ENCODE results near the gene IRF4. TPM values are rescaled to one million over a fixed set of nuclear protein-coding genes. Genes with fewer than 3 reads are reported as not detected.

The IRF4 gene
- total and polyA plus RNA-seq, 2 experiments from 2014 or later, result 1.3 to 1.9 TPM

DNA sequence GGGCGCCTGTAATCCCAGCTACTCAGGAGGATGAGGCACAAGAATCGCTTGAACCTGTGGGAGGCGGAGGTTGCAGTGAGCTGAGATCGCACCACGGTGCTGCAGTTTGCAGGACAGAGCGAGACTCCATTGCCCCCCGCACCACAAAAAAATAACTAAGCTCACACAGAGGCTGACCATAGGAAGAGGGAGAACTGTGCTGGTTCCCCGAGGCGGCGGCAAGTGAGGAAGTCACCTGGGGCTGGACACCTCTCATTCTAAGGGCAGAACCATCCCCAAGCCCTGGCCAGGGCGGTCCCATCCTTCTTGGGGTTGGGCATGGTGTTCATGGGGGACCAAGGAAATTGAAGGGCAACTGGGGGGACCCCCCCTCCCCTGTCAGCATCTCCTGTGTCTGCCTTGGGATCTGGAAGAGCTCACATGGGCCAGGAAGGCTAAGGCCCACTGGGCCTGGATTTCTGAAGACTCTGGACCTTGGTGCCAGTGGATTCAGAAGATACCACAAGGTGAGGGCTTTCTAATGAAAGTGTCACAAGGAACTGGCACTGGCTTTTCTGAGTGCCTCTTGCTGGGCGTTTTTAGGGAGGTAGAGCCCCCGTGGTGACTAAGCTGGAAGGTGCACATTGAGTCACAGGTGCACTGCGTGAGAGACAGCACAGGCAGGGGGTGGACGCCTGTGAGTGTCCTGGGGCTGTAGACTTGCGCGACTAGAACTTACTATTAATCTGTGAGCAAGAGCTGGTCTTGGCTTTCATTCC, 11.5 kb downstream of the IRF4 start:
- Mint-ChIP-seq H3K27me3 (ENCODE audit: insufficient read depth, low read depth, poor library complexity) (no peaks in the 10 kb centered on the region), H3K4me3 (no peak overlapping the region)

More for the DNA sequence above, 11.5 kb downstream of the IRF4 start:
- Histone ChIP-seq H3K4me1 (ENCODE audit: insufficient read depth) (no peaks in the 10 kb centered on the region), H2AFZ (no peak overlapping the region), H3K27ac (ENCODE audit: low read depth) (no peak overlapping the region), H3F3A (replicated peaks; ENCODE audit: low read depth) (no peaks in the 10 kb centered on the region), H3K4me3 (no peak overlapping the region), H4K20me1 (replicated peaks; ENCODE audit: insufficient read depth) (no peaks in the 10 kb centered on the region), H3K36me3 (ENCODE audit: insufficient read depth) (no peaks in the 10 kb centered on the region), H3K27me3 (ENCODE audit: insufficient read depth) (no peaks in the 10 kb centered on the region), H3K79me2 (replicated peaks; ENCODE audit: insufficient read depth) (no peaks in the 10 kb centered on the region), H3K9me2 (ENCODE audit: insufficient read depth) (no peaks in the 10 kb centered on the region), H3K4me2 (no peak overlapping the region)
- Mint-ChIP-seq H3K36me3 (ENCODE audit: low read depth) (no peaks in the 10 kb centered on the region), H3K9me3 (no peaks in the 10 kb centered on the region), H3K4me1 (peaks cover 5% of the 10 kb centered on the region), H3K27ac (no peak overlapping the region)
- ATAC-seq, result no peak
- no peak for DNase-seq (ENCODE audit: low spot score)
- TF ChIP-seq, protein P1, sequence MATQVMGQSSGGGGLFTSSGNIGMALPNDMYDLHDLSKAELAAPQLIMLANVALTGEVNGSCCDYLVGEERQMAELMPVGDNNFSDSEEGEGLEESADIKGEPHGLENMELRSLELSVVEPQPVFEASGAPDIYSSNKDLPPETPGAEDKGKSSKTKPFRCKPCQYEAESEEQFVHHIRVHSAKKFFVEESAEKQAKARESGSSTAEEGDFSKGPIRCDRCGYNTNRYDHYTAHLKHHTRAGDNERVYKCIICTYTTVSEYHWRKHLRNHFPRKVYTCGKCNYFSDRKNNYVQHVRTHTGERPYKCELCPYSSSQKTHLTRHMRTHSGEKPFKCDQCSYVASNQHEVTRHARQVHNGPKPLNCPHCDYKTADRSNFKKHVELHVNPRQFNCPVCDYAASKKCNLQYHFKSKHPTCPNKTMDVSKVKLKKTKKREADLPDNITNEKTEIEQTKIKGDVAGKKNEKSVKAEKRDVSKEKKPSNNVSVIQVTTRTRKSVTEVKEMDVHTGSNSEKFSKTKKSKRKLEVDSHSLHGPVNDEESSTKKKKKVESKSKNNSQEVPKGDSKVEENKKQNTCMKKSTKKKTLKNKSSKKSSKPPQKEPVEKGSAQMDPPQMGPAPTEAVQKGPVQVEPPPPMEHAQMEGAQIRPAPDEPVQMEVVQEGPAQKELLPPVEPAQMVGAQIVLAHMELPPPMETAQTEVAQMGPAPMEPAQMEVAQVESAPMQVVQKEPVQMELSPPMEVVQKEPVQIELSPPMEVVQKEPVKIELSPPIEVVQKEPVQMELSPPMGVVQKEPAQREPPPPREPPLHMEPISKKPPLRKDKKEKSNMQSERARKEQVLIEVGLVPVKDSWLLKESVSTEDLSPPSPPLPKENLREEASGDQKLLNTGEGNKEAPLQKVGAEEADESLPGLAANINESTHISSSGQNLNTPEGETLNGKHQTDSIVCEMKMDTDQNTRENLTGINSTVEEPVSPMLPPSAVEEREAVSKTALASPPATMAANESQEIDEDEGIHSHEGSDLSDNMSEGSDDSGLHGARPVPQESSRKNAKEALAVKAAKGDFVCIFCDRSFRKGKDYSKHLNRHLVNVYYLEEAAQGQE (IDR thresholded peaks at IDR 0.05; ENCODE audit: unreplicated experiment), result no peak
- TF ChIP-seq, protein P2, sequence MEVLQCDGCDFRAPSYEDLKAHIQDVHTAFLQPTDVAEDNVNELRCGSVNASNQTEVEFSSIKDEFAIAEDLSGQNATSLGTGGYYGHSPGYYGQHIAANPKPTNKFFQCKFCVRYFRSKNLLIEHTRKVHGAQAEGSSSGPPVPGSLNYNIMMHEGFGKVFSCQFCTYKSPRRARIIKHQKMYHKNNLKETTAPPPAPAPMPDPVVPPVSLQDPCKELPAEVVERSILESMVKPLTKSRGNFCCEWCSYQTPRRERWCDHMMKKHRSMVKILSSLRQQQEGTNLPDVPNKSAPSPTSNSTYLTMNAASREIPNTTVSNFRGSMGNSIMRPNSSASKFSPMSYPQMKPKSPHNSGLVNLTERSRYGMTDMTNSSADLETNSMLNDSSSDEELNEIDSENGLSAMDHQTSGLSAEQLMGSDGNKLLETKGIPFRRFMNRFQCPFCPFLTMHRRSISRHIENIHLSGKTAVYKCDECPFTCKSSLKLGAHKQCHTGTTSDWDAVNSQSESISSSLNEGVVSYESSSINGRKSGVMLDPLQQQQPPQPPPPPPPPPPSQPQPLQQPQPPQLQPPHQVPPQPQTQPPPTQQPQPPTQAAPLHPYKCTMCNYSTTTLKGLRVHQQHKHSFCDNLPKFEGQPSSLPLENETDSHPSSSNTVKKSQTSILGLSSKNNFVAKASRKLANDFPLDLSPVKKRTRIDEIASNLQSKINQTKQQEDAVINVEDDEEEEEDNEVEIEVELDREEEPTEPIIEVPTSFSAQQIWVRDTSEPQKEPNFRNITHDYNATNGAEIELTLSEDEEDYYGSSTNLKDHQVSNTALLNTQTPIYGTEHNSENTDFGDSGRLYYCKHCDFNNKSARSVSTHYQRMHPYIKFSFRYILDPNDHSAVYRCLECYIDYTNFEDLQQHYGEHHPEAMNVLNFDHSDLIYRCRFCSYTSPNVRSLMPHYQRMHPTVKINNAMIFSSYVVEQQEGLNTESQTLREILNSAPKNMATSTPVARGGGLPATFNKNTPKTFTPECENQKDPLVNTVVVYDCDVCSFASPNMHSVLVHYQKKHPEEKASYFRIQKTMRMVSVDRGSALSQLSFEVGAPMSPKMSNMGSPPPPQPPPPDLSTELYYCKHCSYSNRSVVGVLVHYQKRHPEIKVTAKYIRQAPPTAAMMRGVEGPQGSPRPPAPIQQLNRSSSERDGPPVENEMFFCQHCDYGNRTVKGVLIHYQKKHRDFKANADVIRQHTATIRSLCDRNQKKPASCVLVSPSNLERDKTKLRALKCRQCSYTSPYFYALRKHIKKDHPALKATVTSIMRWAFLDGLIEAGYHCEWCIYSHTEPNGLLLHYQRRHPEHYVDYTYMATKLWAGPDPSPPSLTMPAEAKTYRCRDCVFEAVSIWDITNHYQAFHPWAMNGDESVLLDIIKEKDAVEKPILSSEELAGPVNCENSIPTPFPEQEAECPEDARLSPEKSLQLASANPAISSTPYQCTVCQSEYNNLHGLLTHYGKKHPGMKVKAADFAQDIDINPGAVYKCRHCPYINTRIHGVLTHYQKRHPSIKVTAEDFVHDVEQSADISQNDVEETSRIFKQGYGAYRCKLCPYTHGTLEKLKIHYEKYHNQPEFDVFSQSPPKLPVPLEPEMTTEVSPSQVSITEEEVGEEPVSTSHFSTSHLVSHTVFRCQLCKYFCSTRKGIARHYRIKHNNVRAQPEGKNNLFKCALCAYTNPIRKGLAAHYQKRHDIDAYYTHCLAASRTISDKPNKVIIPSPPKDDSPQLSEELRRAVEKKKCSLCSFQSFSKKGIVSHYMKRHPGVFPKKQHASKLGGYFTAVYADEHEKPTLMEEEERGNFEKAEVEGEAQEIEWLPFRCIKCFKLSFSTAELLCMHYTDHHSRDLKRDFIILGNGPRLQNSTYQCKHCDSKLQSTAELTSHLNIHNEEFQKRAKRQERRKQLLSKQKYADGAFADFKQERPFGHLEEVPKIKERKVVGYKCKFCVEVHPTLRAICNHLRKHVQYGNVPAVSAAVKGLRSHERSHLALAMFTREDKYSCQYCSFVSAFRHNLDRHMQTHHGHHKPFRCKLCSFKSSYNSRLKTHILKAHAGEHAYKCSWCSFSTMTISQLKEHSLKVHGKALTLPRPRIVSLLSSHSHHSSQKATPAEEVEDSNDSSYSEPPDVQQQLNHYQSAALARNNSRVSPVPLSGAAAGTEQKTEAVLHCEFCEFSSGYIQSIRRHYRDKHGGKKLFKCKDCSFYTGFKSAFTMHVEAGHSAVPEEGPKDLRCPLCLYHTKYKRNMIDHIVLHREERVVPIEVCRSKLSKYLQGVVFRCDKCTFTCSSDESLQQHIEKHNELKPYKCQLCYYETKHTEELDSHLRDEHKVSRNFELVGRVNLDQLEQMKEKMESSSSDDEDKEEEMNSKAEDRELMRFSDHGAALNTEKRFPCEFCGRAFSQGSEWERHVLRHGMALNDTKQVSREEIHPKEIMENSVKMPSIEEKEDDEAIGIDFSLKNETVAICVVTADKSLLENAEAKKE (CRISPR knock-in tag; IDR thresholded peaks at IDR 0.05), result no peak
- TF ChIP-seq NANOG (IDR thresholded peaks at IDR 0.05; ENCODE audit: borderline replicate concordance), result no peak

Measured in GM23338 (cell line).